Motor neuron (in vitro differentiated cells): Measurements from ENCODE around the gene HBP1. TPM values are rescaled to one million over a fixed set of nuclear protein-coding genes. Genes with fewer than 3 reads are reported as not detected.
"Not testable (repeated sequence)": the region's sequence is repeated elsewhere in the genome, so short reads cannot be mapped to it uniquely, and the experiment has no call there.

Experiments
- ATAC-seq, 8 experiments: fragments of 200-7000 bp; cut with Tn5 transposase; replicated peaks in 6 of 8; 2 replicates each; pipeline ENCODE4 v1.8.0; 2021; ENCODE audit warnings: mild to moderate bottlenecking in 8 of 8, moderate library complexity in 8 of 8
- H3K27ac ChIP-seq, 2 donors: fragments of 250-450 bp; sonication (Bioruptor Pico); 2 replicates each; pipeline ENCODE4 v1.9.0; 2021; ENCODE audit warnings: antibody characterized with exemption in 2 of 2, mild to moderate bottlenecking in 2 of 2, moderate library complexity in 1 of 2
- H3K4me1 ChIP-seq, 2 donors: fragments of 250-450 bp; sonication (Bioruptor Pico); replicated peaks in 1 of 2; 2 replicates each; pipeline ENCODE4 v1.6.1; 2021; ENCODE audit warnings: antibody characterized with exemption in 2 of 2, mild to moderate bottlenecking in 2 of 2, moderate library complexity in 1 of 2
- H3K4me3 ChIP-seq, 5 donors: fragments of 250-450 bp; sonication (Bioruptor Pico); 2 replicates each; pipeline ENCODE4 v1.9.0; 2021; ENCODE audit warnings: antibody characterized with exemption in 5 of 5, mild to moderate bottlenecking in 5 of 5, moderate library complexity in 4 of 5
- WGBS, 10 experiments: fragments of 450-650 bp; shearing (Covaris generic); methylation state at CpG; one replicate each; pipeline ENCODE4 v1.0.0; 2022; 5-methylcytosine and 5-hydroxymethylcytosine counted together
- in situ Hi-C, 9 experiments: fragments of 400-800 bp; cut with MboI; loops; one replicate each; pipeline ENCODE4 v1.15.0; 2021; ENCODE audit warnings: low sequenced_read_pairs in 9 of 9, low pct_unique_long_range_greater_than_20kb in 2 of 9; ENCODE audit not compliant: unreplicated experiment in 9 of 9
- total RNA-seq, 8 experiments: library from RNA; unstranded; fragments of 300-600 nt; gene quantifications; 2 replicates each; pipeline versions ENCODE4 v1.2.3 to v1.2.4, GENCODE V29; 2022

The HBP1 gene
- total RNA-seq, 8 experiments from 2014 or later: 30.4 to 101 (median 61.2) TPM

DNA sequence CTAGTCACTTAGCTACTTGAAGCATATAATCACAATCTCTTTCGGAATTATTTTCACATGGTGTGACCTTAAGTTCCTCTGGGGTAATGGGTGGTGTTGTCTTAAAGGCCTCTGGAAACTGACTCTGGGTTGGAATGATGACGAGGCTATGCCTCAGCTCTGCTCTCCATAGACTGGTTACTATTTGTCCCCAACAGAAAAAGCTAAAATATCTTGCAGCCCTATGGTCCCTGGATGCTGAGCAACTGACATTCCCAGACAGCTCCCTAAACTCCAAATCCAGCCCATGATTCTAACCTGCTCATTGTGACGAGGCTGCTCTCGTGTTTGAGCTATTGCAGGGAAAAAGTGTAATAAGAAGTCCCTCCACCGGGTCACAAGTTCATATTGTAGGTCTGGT is 51.6 kb downstream of the HBP1 start:
- Histone ChIP-seq H3K4me3 (no peak overlapping the region), H3K4me1 (peaks cover 18 to 25% of the 10 kb centered on the region in 2 donors), H3K27ac (no peak overlapping the region)
- WGBS, 10 experiments: 60 to 100% (median 100%) methylated on average over 1 to 2 of the region's 5 CpGs; no CpG with 5 or more reads in 5 of the 10 experiments
- no peak for ATAC-seq
- in situ Hi-C loops: no loop called here

DNA sequence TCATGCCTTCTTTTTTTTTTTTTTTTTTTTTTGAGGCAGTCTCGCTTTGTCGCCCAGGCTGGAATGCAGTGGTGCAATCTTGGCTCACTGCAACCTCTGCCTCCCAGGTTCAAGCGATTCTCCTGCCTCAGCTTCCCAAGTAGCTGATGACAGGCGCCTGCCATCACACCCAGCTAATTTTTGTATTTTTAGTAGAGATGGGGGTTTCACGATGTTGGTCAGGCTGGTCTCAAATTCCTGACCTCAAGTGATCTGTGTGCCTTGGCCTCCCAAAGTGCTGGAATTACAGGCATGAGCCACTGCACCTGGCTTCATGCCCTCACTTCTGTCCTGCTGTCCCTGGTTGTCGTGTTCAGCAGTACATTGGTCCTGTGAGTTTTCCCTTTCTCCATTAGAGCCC is 52.0 kb downstream of the HBP1 start:
- H3K27ac ChIP-seq, ATAC-seq, in situ Hi-C loops, H3K4me3 ChIP-seq: not testable (repeated sequence)
- H3K4me1 ChIP-seq: peaks cover 18 to 28% of the 10 kb centered on the region in 2 donors
- 80 to 100% (median 100%) methylated on average over 1 to 4 of the region's 6 CpGs; no CpG with 5 or more reads in 2 of the 10 experiments for WGBS, 10 experiments

DNA sequence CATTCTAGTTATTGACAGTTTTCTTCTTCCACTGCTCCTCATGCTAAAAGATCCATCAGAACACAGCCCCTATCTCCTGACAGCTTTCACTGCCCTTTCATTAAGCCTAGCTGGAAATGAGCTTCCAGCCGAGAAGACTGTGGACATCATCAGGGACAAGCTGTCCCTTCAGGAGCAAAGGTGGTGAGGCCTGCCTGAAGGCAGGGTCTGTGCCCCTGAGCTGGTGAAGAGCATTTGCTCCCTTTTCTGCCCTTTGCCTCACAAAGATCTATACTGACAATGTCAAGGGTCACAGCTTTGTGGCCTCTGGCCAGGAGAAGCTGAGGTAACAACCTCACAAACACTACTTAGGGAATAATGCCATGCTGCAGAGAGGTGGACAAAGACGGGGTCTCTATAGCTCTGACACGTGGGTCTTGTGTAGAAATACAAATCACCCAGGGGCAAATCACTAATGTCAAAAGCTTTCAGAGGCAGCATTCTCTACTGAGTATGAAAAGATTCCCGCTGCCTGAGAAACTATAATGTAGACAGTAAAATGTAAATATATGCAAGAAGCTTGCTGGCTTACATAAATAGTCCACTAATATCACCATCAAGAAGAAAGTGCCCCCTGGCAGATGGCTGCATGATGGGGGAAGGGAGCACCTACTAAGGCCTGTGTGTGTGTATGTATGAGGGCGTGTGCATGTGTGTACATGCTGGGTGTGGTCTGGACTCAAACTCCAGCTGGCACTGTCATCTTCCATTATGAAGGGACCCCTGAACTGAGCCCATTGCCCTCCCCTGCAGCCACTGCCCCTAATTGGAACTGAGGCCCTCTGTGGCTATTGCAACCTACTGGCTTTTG is 55.8 kb downstream of the HBP1 start:
- peak overlapping the region; percentile 15 to 75 for H3K27ac ChIP-seq
- 0 to 83% (median 14%) methylated on average over 1 to 3 of the region's 5 CpGs; no CpG with 5 or more reads in 2 of the 10 experiments for WGBS, 10 experiments
- in situ Hi-C loops: no loop called here
- ATAC-seq: peak; percentile 26 to 95 (median 72)
- H3K4me3 ChIP-seq: no peak overlapping the region
- peaks cover 21 to 32% of the 10 kb centered on the region in 2 donors for H3K4me1 ChIP-seq

DNA sequence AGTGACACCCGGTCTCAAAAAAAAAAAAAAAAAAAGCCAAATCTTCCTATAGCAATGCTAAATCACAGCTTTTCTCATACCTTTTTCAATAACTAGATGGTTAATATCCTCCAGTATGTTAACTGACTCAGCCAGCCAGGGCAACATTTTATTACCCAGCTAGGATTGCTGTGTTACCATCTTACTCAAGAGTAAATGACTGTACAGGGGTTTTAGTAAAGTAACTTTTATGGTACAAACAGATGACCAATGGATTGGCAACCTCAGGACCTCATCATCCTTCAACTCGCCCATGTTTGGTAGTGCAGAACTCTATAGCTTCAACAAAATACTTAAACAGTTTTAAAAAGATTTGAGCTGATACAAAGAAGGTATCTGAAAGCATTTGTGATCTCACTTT is 59.5 kb downstream of the HBP1 start:
- Histone ChIP-seq H3K4me3 (no peak overlapping the region), H3K27ac (no peak overlapping the region), H3K4me1 (peaks cover 19 to 25% of the 10 kb centered on the region in 2 donors)
- 92 to 100% (median 100%) methylated on average over 1 to 2 of the region's 2 CpGs; no CpG with 5 or more reads in 4 of the 10 experiments for WGBS, 10 experiments
- ATAC-seq: no peak
- in situ Hi-C loops: no loop called here

DNA sequence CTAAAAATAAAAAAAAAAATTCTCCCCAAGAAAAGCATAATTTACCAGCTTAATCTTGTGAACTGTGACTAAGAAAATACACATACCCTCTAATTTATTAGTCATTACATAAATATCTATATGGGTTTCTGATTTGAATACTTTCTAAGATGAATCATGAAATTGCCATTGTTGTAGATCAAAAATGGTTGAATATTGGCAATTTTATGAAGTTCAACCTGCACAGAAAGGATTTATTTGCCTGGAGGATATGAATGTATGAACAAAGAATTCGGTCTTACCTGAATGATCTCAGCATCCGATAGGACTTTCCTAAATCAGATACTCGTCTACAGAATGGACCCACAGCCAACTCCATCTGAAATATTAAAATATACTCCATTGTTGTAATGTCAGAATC is 61.5 kb downstream of the HBP1 start:
- 83 to 100% (median 95%) methylated on average over 1 to 3 of the region's 3 CpGs; no CpG with 5 or more reads in 1 of the 10 experiments for WGBS, 10 experiments
- no peak for ATAC-seq
- no peak overlapping the region for H3K27ac ChIP-seq
- peaks cover 3 to 7% of the 10 kb centered on the region in 2 donors for H3K4me1 ChIP-seq
- H3K4me3 ChIP-seq: no peak overlapping the region
- in situ Hi-C loops: no loop called here

- in situ Hi-C loops: no loop called here
- ATAC-seq: no peak
- H3K4me3 ChIP-seq: no peak overlapping the region
- no peaks in the 10 kb centered on the region for H3K4me1 ChIP-seq
- WGBS, 10 experiments: 86 to 100% (median 98%) methylated on average over 3 to 7 of the region's 7 CpGs; no CpG with 5 or more reads in 1 of the 10 experiments
- no peak overlapping the region for H3K27ac ChIP-seq
Measured at GRCh38 chr7:107232568-107233090, 63.8 kb downstream of the HBP1 start.

GRCh38 chr7:107233174-107233573 is 64.4 kb downstream of the HBP1 start:
- ATAC-seq: no peak
- 58 to 100% (median 90%) methylated on average over 3 to 4 of the region's 4 CpGs; no CpG with 5 or more reads in 4 of the 10 experiments for WGBS, 10 experiments
- no peaks in the 10 kb centered on the region for H3K4me1 ChIP-seq
- no peak overlapping the region for H3K4me3 ChIP-seq
- no peak overlapping the region for H3K27ac ChIP-seq
- in situ Hi-C loops: no loop called here

DNA sequence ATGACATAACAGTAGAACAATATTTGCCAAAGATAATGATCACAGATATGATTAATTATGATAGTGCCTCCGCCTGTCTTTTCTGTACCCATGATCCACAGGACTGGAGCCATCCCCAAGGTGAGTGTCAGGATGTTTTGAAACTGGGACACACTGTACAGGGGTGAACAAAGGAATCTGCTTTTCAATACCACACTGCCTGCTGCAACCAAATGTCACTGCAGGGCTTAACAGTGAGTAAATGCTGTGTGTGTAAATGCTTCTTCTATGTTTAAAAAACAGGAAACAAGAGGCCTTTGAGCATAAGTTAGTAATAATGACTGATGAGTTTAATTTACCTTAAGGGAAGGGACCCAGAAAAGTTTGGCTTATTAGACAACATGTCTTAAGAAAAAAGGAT is 65.2 kb downstream of the HBP1 start:
- in situ Hi-C loops: no loop called here
- Histone ChIP-seq H3K27ac (no peak overlapping the region), H3K4me3 (no peak overlapping the region), H3K4me1 (no peaks in the 10 kb centered on the region)
- 57 to 100% (median 88%) methylated on average over 1 of the region's 1 CpG; no CpG with 5 or more reads in 5 of the 10 experiments for WGBS, 10 experiments
- no peak for ATAC-seq

GRCh38 chr7:107234436-107234835 is 65.6 kb downstream of the HBP1 start:
- no peaks in the 10 kb centered on the region for H3K4me1 ChIP-seq
- in situ Hi-C loops: no loop called here
- no peak for ATAC-seq
- no peak overlapping the region for H3K27ac ChIP-seq
- 33 to 78% (median 61%) methylated on average over 1 to 3 of the region's 3 CpGs; no CpG with 5 or more reads in 2 of the 10 experiments for WGBS, 10 experiments
- no peak overlapping the region for H3K4me3 ChIP-seq

GRCh38 chr7:107236862-107237261 is 68.1 kb downstream of the HBP1 start:
- peak in 4 of 8 experiments; percentile 34 to 95 (median 74) for ATAC-seq
- in situ Hi-C loops: no loop called here
- no peak overlapping the region for H3K27ac ChIP-seq
- H3K4me1 ChIP-seq: no peaks in the 10 kb centered on the region
- H3K4me3 ChIP-seq: no peak overlapping the region

DNA sequence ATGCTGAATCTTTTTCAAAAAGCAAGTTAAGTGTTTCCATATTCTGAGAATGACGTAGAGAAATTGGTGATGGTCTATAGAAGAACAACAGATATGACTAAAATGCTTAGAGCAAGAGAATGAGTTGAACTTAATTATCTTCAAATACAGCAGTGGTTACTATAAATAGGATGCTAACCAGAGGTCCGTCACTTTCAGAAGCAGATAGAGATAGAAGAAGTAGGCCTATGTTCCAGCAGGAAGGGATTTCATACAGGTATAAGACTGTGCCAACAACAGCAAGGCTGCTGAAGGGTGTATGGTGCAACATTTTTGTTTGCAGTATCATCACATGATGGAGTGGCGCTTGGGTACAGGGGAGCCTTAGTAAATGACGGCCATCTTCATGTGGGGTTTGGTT is 68.6 kb downstream of the HBP1 start:
- WGBS, 10 experiments: 11 to 100% (median 99%) methylated on average over 1 to 4 of the region's 4 CpGs
- no peaks in the 10 kb centered on the region for H3K4me1 ChIP-seq
- in situ Hi-C loops: no loop called here
- no peak overlapping the region for H3K27ac ChIP-seq
- ATAC-seq: no peak
- H3K4me3 ChIP-seq: no peak overlapping the region

DNA sequence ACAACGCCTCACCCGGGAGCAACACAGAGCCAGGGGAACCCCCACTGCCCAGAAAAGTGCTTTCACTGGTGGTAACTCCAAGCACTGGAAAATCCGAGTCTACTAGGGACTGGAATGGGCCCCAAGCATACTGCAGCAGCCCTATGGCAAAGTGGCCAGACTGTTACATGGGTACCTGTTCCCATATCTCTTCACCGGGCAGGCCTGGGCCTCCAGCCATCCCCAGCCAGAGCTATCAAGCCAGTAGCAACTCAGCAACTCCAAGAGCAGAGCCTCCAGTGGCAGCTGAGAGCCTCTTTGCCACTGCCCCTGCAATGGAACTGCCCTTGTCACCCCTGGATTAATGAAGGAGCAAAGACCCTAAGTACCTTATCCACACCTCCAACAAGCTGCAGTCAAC is 73.5 kb downstream of the HBP1 start:
- Histone ChIP-seq H3K27ac (no peak overlapping the region), H3K4me3 (no peak overlapping the region), H3K4me1 (no peaks in the 10 kb centered on the region)
- in situ Hi-C loops: no loop called here
- WGBS, 10 experiments: 60 to 100% (median 94%) methylated on average over 1 to 3 of the region's 4 CpGs; no CpG with 5 or more reads in 5 of the 10 experiments
- no peak for ATAC-seq

GRCh38 chr7:107244613-107245012 is 75.8 kb downstream of the HBP1 start:
- in situ Hi-C loops: no loop called here
- no peak overlapping the region for H3K4me3 ChIP-seq
- no peak for ATAC-seq
- 83 to 100% (median 93%) methylated on average over 1 to 2 of the region's 2 CpGs; no CpG with 5 or more reads in 2 of the 10 experiments for WGBS, 10 experiments
- H3K4me1 ChIP-seq: no peaks in the 10 kb centered on the region
- H3K27ac ChIP-seq: no peak overlapping the region
